Panc1 (cell line): ENCODE measurements around the gene SPRYD4. TPM values are rescaled to one million over a fixed set of nuclear protein-coding genes. Genes with fewer than 3 reads are reported as not detected.
A peak's percentile ranks its signal among the peaks of the same experiment; 100 is the strongest.
"Not testable (repeated sequence)": the region's sequence is repeated elsewhere in the genome, so short reads cannot be mapped to it uniquely, and the experiment has no call there.

Source experiments
- ATAC-seq: fragments of 200-7000 bp; cut with Tn5 transposase; 2 replicates; pipeline ENCODE4 v1.9.1; 2020; ENCODE audit warnings: mild to moderate bottlenecking, moderate library complexity
- BruUV-seq: library from RNA; stranded (reverse); fragments of 400-500 nt; replicated peaks from 2 replicates; lab custom pipeline; 2021; lab: Mats Ljungman, UMichigan
- CTCF ChIA-PET: fragments of 300-600 bp; sonication (Branson Sonifier 250); formaldehyde crosslinking; loops from one replicate; lab custom pipeline; 2022; ENCODE audit warnings: antibody characterized with exemption; lab: Charles Lee
- POLR2A ChIA-PET: fragments of 300-600 bp; sonication (Branson Sonifier 250); formaldehyde crosslinking; loops from one replicate; lab custom pipeline; 2022; ENCODE audit warnings: antibody characterized with exemption; lab: Charles Lee
- DNase-seq: peaks from one replicate; pipeline ENCODE4 v3.0.0-alpha.2; 2010; ENCODE audit warnings: low read depth, low spot score
- H3K27ac ChIP-seq: 2 replicates; pipeline ENCODE4 v1.5.1; 2011; ENCODE audit warnings: mild to moderate bottlenecking, low read length, inconsistent platforms
- H3K27me3 ChIP-seq: fragments of 200-500 bp; sonication (Bioruptor generic); 2 replicates; pipeline ENCODE4 v1.6.0; 2014; ENCODE audit warnings: low read length, inconsistent platforms; ENCODE audit not compliant: control insufficient read depth, insufficient read depth
- H3K36me3 ChIP-seq: fragments of 200-500 bp; sonication (Bioruptor generic); 2 replicates; pipeline ENCODE4 v1.5.1; 2014; ENCODE audit warnings: inconsistent platforms, mild to moderate bottlenecking, low read length, moderate library complexity; ENCODE audit not compliant: control insufficient read depth, insufficient read depth
- H3K4me1 ChIP-seq: 2 replicates; pipeline ENCODE4 v1.5.1; 2011; ENCODE audit warnings: inconsistent platforms, mild to moderate bottlenecking, low read length, moderate library complexity; ENCODE audit not compliant: control insufficient read depth, insufficient read depth
- H3K4me3 ChIP-seq, 2 experiments: 2 replicates each; pipeline ENCODE4 v1.5.1; 2011 to 2012; ENCODE audit warnings: low read depth in 2 of 2, low read length in 2 of 2, mild to moderate bottlenecking in 2 of 2, inconsistent platforms in 1 of 2, moderate library complexity in 1 of 2
- H3K9me3 ChIP-seq: fragments of 200-500 bp; sonication (Bioruptor generic); 2 replicates; pipeline ENCODE4 v1.5.1; 2014; ENCODE audit warnings: low read depth, mild to moderate bottlenecking, inconsistent platforms, low read length, moderate library complexity; ENCODE audit not compliant: control insufficient read depth, insufficient read depth
- POLR2AphosphoS5 ChIP-seq: IDR thresholded peaks from 2 replicates; pipeline ENCODE4 v1.6.1; 2012; ENCODE audit warnings: mild to moderate bottlenecking, low read depth, low read length, moderate library complexity
- REST ChIP-seq, 2 experiments: IDR thresholded peaks; 2 replicates each; pipeline ENCODE4 v1.6.1; 2011 to 2012; ENCODE audit warnings: low read depth in 2 of 2, control low read depth in 1 of 2, low read length in 1 of 2, mild to moderate bottlenecking in 1 of 2, moderate library complexity in 1 of 2; ENCODE audit not compliant: insufficient read depth in 1 of 2
- SIN3A ChIP-seq: IDR thresholded peaks from 2 replicates; pipeline ENCODE4 v1.6.1; 2012; ENCODE audit warnings: low read depth, mild to moderate bottlenecking, low read length, moderate library complexity, borderline replicate concordance; ENCODE audit not compliant: insufficient read depth
- TCF7L2 ChIP-seq: IDR thresholded peaks from 2 replicates; pipeline ENCODE4 v1.6.1; 2011; ENCODE audit warnings: mild to moderate bottlenecking, low read depth, low read length, inconsistent platforms
- in situ Hi-C: cut with HindIII; loops from 2 replicates; pipeline ENCODE4 v1.10.0; 2016; ENCODE audit warnings: low sequenced_read_pairs, low pct_unique_long_range_greater_than_20kb
- intact Hi-C: fragments of 100-400 bp; cut with micrococcal nuclease; formaldehyde crosslinking; loops from one replicate; pipeline ENCODE4 v1.10.0; 2022; ENCODE audit not compliant: unreplicated experiment
- total RNA-seq: library from RNA; stranded (reverse); gene quantifications from one replicate; pipeline ENCODE4 v1.2.1, GENCODE V29; 2021; ENCODE audit not compliant: unreplicated experiment
- TF ChIP-seq, protein P1 (sequence below): fragments of 450-650 bp; IDR thresholded peaks from 2 replicates; pipeline ENCODE4 v1.5.1; 2017; ENCODE audit warnings: mild to moderate bottlenecking

The SPRYD4 gene
- total RNA-seq, 1 experiment from 2014 or later: 3.7 TPM

DNA sequence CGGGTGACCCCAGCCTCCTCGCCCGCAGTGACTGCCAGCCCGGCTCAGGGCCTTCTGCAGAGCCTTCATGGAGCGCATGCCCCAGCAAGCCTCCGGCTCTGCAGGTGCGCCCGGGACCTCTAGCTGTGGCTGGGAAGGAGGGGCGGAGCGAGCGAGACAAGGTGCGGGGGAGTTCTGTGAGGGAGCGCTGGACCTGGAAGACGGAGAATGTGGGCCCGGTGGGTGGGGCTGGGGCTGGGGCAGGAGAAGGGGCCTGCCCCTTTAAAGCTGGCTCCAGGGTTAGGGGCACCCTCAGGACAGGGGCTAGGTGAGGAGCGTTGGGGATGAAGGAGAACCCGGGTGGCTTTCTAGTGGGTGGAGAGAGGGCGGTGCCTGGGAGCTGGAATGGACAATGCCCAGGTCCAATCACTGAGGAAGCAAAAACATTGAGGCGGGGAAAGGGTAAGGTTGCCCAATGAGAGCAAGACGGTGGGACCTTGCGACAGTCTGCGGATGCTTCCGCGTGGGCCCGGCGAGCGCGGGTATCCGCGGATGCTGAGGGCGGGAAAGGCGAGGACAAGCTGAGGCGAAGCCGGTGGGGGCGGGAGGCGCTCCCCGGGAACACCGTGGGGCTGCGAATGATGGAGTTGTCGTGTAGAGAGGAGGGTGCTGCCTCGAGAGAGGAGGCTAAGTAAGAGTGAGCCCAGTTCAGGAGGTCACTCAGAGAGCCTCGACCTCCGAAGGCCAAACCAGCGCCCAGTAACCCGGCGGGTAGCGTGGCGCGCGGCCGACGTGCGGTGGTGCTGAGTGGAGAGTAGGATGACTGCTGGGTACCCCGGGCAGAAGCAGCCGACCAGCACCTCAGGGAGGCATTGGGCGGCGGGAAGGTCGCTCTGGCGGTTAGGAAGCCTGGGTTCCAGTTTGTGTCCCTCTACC lies 19.9 kb downstream of the SPRYD4 start, which contains the start of gene GLS2:
TSS of gene GLS2 (minus strand) at position 121 of the 915 bp plus-strand sequence. CDS start at position 78, 43 bp downstream.
- CTCF ChIA-PET: interaction anchor here (0.7 to 1.1 kb wide), 2 partner anchors 86 to 116 kb away, joined by 6 to 7 read pairs; no protein-coding TSS in a partner anchor
- BruUV-seq: no TSS peak
- no peaks in the 10 kb centered on the region for H3K9me3 ChIP-seq
- POLR2A ChIA-PET: interaction anchor here (0.7 kb wide), 1 partner anchor 99 kb away, joined by 9 read pairs; no protein-coding TSS in a partner anchor
- in situ Hi-C loops (no loop called here), intact Hi-C loops (no loop called here)
- H3K27me3 ChIP-seq: peaks cover 18% of the 10 kb centered on the region
- 0 out of 2 replicates have a peak, but pooled peaks cover 7% of the 10 kb centered on the region for H3K4me1 ChIP-seq
- no peak within 1 kb of the TSS for H3K27ac ChIP-seq
- peak; percentile 95 for ATAC-seq
- H3K4me3 ChIP-seq: peak within 1 kb of the TSS; percentile 55 to 64
- H3K36me3 ChIP-seq: no peaks in the 10 kb centered on the region
- TF ChIP-seq TCF7L2: no peak
- no peak for TF ChIP-seq POLR2AphosphoS5
- no peak for TF ChIP-seq SIN3A
- TF ChIP-seq REST (IDR thresholded peaks at IDR 0.05; ENCODE audit: insufficient read depth in 1 of 2, low read depth in 2 of 2, low read length in 1 of 2): no peak
- TF ChIP-seq, protein P1, sequence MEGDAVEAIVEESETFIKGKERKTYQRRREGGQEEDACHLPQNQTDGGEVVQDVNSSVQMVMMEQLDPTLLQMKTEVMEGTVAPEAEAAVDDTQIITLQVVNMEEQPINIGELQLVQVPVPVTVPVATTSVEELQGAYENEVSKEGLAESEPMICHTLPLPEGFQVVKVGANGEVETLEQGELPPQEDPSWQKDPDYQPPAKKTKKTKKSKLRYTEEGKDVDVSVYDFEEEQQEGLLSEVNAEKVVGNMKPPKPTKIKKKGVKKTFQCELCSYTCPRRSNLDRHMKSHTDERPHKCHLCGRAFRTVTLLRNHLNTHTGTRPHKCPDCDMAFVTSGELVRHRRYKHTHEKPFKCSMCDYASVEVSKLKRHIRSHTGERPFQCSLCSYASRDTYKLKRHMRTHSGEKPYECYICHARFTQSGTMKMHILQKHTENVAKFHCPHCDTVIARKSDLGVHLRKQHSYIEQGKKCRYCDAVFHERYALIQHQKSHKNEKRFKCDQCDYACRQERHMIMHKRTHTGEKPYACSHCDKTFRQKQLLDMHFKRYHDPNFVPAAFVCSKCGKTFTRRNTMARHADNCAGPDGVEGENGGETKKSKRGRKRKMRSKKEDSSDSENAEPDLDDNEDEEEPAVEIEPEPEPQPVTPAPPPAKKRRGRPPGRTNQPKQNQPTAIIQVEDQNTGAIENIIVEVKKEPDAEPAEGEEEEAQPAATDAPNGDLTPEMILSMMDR: no peak
- peak; percentile 56 for DNase-seq

GRCh38 chr12:56490360-56490759 lies 22.0 kb downstream of the SPRYD4 start:
- Histone ChIP-seq H3K36me3 (no peaks in the 10 kb centered on the region), H3K4me3 (no peak overlapping the region), H3K4me1 (0 out of 2 replicates have a peak, but pooled peaks cover 7% of the 10 kb centered on the region), H3K27ac (no peak overlapping the region), H3K27me3 (peaks cover 18% of the 10 kb centered on the region), H3K9me3 (no peaks in the 10 kb centered on the region)
- no peak for TF ChIP-seq POLR2AphosphoS5
- no peak for TF ChIP-seq SIN3A
- TF ChIP-seq TCF7L2: no peak
- TF ChIP-seq, protein P1: no peak
- TF ChIP-seq REST (IDR thresholded peaks at IDR 0.05; ENCODE audit: insufficient read depth in 1 of 2, low read depth in 2 of 2, low read length in 1 of 2): no peak
- no TSS peak for BruUV-seq
- intact Hi-C loops (no loop called here), in situ Hi-C loops (no loop called here)
- no peak for ATAC-seq
- CTCF ChIA-PET: no interaction called here
- POLR2A ChIA-PET: no interaction called here
- DNase-seq: no peak

DNA sequence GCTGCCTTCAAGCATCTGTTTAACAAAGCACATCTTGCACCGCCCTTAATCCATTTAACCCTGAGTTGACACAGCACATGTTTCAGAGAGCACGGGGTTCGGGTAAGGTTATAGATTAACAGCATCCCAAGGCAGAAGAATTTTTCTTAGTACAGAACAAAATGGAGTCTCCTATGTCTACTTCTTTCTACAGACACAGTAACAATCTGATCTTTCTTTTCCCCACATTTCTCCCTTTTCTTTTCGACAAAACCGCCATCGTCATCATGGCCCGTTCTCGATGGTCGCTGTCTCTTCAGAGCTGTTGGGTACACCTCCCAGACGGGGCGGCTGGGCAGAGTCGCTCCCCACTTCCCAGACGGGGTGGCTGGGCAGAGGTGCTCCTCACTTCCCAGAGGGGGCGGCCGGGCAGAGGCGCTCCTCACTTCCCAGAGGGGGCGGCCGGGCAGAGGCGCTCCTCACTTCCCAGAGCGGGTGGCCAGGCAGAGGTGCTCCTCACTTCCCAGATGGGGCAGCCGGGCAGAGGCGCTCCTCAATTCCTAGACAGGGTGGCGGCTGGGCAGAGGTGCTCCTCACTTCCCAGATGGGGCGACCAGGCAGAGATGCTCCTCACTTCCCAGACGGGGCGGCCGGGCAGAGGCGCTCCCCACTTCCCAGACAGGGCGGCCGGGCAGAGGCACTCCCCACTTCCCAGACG lies 25.2 kb downstream of the SPRYD4 start:
- in situ Hi-C loops, H3K4me3 ChIP-seq, ATAC-seq, intact Hi-C loops, POLR2A ChIA-PET, H3K27ac ChIP-seq, DNase-seq, H3K9me3 ChIP-seq, H3K4me1 ChIP-seq, H3K36me3 ChIP-seq, BruUV-seq: not testable (repeated sequence)
- CTCF ChIA-PET: interaction anchor here (0.7 kb wide), 1 partner anchor 10 kb away, joined by 6 read pairs; no protein-coding TSS in a partner anchor
- H3K27me3 ChIP-seq: peaks cover 17% of the 10 kb centered on the region
